ENCODE measurements around the gene CIART. TPM values are rescaled to one million over a fixed set of nuclear protein-coding genes. Genes with fewer than 3 reads are reported as not detected.
A peak's percentile ranks its signal among the peaks of the same experiment; 100 is the strongest.

CIART gene
- 0.93 and 1.1 TPM in 2 replicates for total RNA-seq

GRCh38 chr1:150281758-150282557, at the start of gene CIART:
Gene CIART, plus strand, starts transcription at chr1:150282554. Its CDS starts 714 bp downstream, at chr1:150283268.

GRCh38 chr1:150235852-150236613, 46.3 kb upstream of the CIART start, which contains the start of gene ANP32E:
Gene ANP32E, minus strand, starts transcription at chr1:150236112. Its CDS starts 326 bp downstream, at chr1:150235786.

GRCh38 chr1:150257624-150258585, 24.4 kb upstream of the CIART start, which contains the start of gene CA14:
Gene CA14, plus strand, starts transcription at chr1:150257774. Its CDS starts 355 bp downstream, at chr1:150258129.

DNA sequence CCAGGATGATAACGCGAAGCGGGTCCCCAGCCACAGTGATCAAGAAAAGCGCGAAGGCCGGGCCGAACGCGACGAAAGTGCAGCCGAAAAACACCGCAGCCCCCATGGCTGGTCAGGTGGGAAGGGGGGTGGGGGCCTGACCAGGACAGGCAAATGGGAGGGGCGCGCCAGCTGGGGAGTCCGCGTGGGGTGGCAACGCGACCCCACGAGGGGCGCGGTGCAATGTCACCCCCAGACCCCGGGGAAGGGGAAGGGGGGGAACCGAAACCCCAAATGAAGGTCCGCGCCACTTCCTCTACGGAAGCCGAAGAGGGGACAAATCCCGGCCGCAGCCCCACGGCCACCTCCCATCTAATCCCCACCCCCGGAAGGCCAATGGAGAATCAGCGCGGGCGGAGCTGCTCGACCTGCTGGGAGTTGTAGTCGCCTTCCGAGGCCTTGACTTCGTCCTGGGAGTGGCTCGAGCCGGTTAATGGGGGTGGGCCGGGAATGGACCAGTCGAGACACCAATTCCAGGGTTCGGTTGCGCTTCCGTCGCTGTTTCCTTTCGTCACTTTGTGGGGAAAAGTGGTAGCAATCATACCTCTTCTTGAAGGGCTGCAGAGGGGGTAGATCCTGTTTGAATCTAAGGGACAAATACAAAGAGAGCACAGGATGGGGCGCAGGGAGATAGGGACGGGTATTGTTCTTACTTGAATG, 13.5 kb upstream of the CIART start, which contains the start of gene APH1A:
Gene APH1A (minus strand): TSS at position 312 of the 699 bp plus-strand sequence. CDS start 206 bp downstream, at position 106.

GRCh38 chr1:150293433-150294253, 11.3 kb downstream of the CIART start, which contains the start of gene MRPS21:
Gene MRPS21, plus strand, starts transcription at chr1:150293861. Its CDS starts 506 bp downstream, at chr1:150294367.

Small RNAs within 50 kb of the gene (small RNA-seq; reads per million reads assigned to genes)
- gene RNU2-17P, result 5.7 reads per million, percentile 84 among the genes with 10 or more reads in this experiment

Other genes starting within 250 kb of the CIART start
- 35.4 and 42.6 TPM in 2 replicates for gene VPS45, start 214.8 kb upstream of the CIART start, total RNA-seq
- gene PLEKHO1, start 132.6 kb upstream of the CIART start, total RNA-seq, result 28.6 and 33.2 TPM in 2 replicates
- 55.9 and 71.2 TPM in 2 replicates for gene ANP32E, start 46.4 kb upstream of the CIART start, total RNA-seq
- gene CA14, start 24.8 kb upstream of the CIART start, total RNA-seq, result not detected in 2 replicates
- gene APH1A, start 13.5 kb upstream of the CIART start, total RNA-seq, result 130 and 136 TPM in 2 replicates
- gene C1orf54, start 9.8 kb upstream of the CIART start, total RNA-seq, result 38.0 and 46.5 TPM in 2 replicates
- gene MRPS21, start 11.3 kb downstream of the CIART start, total RNA-seq, result 29.9 and 30.6 TPM in 2 replicates
- 59.4 and 59.5 TPM in 2 replicates for gene PRPF3, start 39.0 kb downstream of the CIART start, total RNA-seq
- gene RPRD2, start 81.6 kb downstream of the CIART start, total RNA-seq, result 17.7 and 20.9 TPM in 2 replicates
- gene TARS2, start 204.9 kb downstream of the CIART start, total RNA-seq, result 18.7 and 19.4 TPM in 2 replicates
- gene ECM1, start 225.6 kb downstream of the CIART start, total RNA-seq, result 0.57 and 0.93 TPM in 2 replicates
- gene FALEC, start 233.2 kb downstream of the CIART start, total RNA-seq, result not detected in 2 replicates